ENCODE results near the gene MAML3. TPM values are rescaled to one million over a fixed set of nuclear protein-coding genes. Genes with fewer than 3 reads are reported as not detected.

MAML3 gene
- total RNA-seq, 1 donor from 2014 or later = 4.4 TPM

GRCh38 chr4:140069066-140069465 is 84.9 kb downstream of the MAML3 start:
- DNase-seq = no peak

GRCh38 chr4:140068271-140068670 is 85.7 kb downstream of the MAML3 start:
- DNase-seq = no peak

- DNase-seq = no peak
Measured at GRCh38 chr4:140066031-140066930, 87.7 kb downstream of the MAML3 start.

GRCh38 chr4:140065393-140065792 is 88.6 kb downstream of the MAML3 start:
- no peak for DNase-seq

GRCh38 chr4:140061659-140062289 is 92.2 kb downstream of the MAML3 start:
- DNase-seq = no peak

- no peak for DNase-seq
Measured at GRCh38 chr4:140061194-140061593, 92.8 kb downstream of the MAML3 start.

- DNase-seq = no peak
Measured at GRCh38 chr4:140059159-140059558, 94.8 kb downstream of the MAML3 start.

- no peak for DNase-seq
Measured at GRCh38 chr4:140057701-140058100, 96.3 kb downstream of the MAML3 start.

- no peak for DNase-seq
Measured at GRCh38 chr4:140056015-140056414, 98.0 kb downstream of the MAML3 start.

GRCh38 chr4:140054861-140055260 is 99.1 kb downstream of the MAML3 start:
- no peak for DNase-seq

- no peak for DNase-seq
Measured at GRCh38 chr4:140053185-140053584, 100.8 kb downstream of the MAML3 start.

GRCh38 chr4:140052050-140052449 is 101.9 kb downstream of the MAML3 start:
- no peak for DNase-seq

- no peak for DNase-seq
Measured at GRCh38 chr4:140049849-140050637, 103.9 kb downstream of the MAML3 start.

- peak; percentile 33 for DNase-seq
Measured at GRCh38 chr4:140049024-140049848, 104.7 kb downstream of the MAML3 start.

GRCh38 chr4:140048419-140048995 is 105.5 kb downstream of the MAML3 start:
- no peak for DNase-seq

- DNase-seq = no peak
Measured at GRCh38 chr4:140047786-140048185, 106.2 kb downstream of the MAML3 start.

- DNase-seq = peak; percentile 51
Measured at GRCh38 chr4:140047017-140047640, 106.9 kb downstream of the MAML3 start.

GRCh38 chr4:140046543-140046942 is 107.4 kb downstream of the MAML3 start:
- no peak for DNase-seq

GRCh38 chr4:140046016-140046415 is 108.0 kb downstream of the MAML3 start:
- no peak for DNase-seq

GRCh38 chr4:140044337-140044902 is 109.6 kb downstream of the MAML3 start:
- no peak for DNase-seq

GRCh38 chr4:140042634-140043033 is 111.3 kb downstream of the MAML3 start:
- no peak for DNase-seq

Measured in occipital lobe (tissue), 2 donors.